LNCAP (cell line): Measurements from ENCODE around the gene CENPU.

ENCODE experiments used
- CTCF ChIP-seq: fragments of 450-650 bp; IDR thresholded peaks from 2 replicates; pipeline ENCODE4 v1.5.1; 2017; ENCODE audit warnings: mild to moderate bottlenecking

CENPU gene

GRCh38 chr4:184769141-184769765 is 35.4 kb upstream of the CENPU start:
- TF ChIP-seq CTCF, result no peak

GRCh38 chr4:184768296-184768695 is 34.4 kb upstream of the CENPU start:
- no peak for TF ChIP-seq CTCF

- TF ChIP-seq CTCF, result no peak
Measured at GRCh38 chr4:184766446-184766845, 32.5 kb upstream of the CENPU start.

- TF ChIP-seq CTCF, result no peak
Measured at GRCh38 chr4:184765473-184766340, 31.8 kb upstream of the CENPU start.

- no peak for TF ChIP-seq CTCF
Measured at GRCh38 chr4:184764601-184765000, 30.7 kb upstream of the CENPU start.

GRCh38 chr4:184763150-184763780 is 29.4 kb upstream of the CENPU start:
- TF ChIP-seq CTCF, result no peak

GRCh38 chr4:184762100-184762499 is 28.2 kb upstream of the CENPU start:
- TF ChIP-seq CTCF, result no peak
